ENCODE results near the gene MSRB3.

Gene MSRB3

DNA sequence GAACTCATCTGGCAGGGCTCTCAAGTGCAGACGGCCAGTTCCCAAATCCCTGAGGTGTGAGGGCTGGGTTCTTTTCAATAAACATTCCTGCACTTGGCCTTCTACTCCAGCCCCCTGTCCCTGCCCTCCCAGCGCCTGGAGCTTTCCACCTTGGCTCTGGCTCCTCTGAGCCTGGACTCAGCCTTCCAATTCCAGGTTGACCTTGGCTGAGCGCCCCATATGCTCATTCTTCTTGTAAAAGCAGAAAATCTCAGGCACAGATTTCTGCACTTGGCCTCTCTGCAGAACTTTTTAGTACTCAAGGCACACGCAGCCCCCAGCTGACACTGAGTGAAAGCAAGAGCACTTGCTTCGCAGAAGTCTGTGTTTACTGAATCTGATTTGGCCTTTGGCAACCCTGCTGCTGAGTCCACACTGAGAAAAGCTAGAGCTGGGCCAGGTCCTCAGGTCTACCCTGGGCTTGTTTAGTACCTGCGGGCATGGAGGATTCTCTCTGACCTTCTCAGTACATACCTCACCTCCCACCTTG is 222.7 kb downstream of the MSRB3 start:
- DNase-seq: no peak

DNA sequence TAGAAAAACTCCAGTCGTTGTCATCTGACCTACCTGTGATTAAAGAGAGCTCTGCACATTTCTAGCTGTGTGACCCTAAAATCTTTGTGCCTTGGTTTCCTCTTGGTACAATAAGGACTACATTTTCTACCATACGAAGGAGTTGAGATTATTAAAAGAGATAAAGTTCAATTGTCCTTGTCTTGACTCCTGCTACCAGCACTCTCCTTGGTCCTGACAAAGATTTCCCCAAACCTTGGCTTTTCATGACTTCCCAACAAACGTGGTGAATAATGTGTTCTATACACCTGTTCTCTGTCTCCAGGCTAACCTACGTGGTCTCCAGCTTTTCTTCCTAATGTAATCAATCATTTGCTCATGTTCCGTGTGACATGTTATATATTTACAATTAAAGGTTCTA is 223.5 kb downstream of the MSRB3 start:
- no peak for DNase-seq

DNA sequence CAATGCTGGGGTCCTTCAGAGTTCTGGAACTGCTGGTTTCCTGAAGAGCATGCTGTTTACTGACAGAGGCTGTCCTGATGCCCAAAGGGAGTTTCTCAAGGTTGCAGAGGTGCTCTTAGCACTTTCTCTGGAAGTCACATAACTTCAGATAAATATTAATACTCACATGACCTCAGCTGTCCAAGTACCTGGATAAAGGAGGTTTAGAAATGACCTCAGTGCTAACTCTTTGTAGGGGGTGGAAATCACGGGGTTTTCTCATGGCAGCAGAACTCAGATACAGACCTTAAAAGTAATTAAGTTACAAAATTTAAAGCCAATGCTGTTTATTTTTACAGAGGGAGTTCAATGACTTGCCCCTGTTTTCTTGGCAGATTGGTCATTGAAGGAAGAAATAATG is 225.9 kb downstream of the MSRB3 start:
- DNase-seq: no peak

DNA sequence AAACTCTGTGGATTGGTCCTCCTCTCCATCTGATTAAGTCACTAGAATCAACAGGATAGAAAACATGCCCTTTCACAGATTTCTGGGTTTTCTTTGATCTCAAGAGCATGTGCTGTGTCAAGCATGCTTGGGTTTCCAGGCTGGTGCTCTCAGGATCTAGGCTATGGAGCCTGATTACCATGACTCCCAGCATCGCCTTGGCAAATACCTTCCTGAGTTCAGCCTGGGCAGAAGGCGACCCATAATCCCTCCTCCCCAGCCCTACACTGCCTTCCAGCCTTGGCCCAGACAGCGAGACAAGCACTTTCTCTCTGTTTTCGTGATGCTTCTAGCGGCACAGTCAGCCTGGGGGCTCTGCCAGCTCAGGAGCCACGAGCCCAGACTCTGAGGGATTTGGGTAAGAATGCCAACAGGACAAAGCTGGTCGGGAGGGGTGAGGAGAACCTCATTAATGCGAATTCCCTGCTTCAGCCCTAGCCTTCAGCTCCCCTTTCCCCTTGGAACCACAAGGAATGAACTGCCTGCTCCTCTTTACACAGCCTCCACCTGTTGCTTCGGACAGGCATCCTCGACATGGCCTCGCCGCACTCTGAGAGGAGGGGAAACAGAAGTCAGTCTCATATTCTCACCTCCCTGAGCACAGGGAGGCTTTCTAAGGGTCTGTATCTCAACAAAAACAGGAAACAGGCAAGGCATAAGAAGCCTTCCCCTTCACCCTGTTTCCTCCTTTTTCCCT is 227.1 kb downstream of the MSRB3 start:
- no peak for DNase-seq

DNA sequence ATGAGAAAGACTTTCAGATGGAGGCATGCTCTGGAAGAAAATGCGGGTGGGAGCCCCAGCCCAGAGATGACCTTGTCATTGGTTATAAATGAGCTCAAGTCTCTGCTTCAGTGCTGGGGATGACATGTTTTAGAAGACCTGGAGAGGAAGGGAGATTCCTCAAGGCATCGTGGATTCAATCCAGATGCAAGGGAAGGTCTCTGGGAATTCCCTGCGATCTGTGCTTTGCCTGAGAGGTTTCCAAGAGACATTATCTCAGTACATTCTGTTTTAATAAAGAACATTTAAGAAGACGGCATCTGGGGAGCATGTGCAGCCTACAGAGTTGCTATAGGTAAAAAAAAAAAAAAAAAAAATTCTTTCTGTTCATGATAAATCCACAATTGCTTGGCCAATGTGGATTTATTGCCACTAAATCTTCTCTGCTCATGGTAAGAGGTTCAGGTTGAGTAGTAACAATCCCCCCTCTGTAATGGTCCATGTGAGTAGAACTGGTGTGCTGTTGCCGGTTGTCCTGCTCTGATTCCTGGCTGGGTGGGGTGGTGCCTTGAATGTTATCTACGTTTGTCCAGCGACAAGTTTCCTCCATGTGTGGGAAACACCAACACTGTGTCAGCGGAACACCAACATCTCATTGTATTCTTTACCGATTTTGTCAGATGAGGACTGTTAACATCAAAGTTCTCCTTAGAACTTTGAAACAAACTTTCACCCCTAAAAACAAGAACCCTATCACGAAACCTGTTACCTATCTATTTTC is 230.0 kb downstream of the MSRB3 start:
- no peak for DNase-seq

DNA sequence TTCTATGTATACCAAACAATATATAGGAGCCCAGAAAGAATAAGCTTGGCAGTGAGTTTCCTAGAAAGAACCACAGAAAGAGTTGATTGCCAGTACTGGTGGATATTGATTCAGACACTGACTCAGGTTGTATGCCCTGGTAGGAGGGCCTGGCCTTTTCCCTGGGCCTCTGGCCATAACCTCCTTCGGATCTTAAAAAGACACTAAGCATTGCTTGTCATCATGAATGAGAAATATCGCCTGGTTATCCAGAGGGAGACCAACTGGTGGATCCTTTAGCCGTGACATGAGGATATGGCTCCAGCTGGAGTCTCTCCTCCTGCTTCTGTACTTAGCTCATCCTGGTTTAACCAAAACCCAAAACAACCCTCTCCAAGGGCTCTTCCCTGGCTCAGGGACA is 231.5 kb downstream of the MSRB3 start:
- DNase-seq: no peak

DNA sequence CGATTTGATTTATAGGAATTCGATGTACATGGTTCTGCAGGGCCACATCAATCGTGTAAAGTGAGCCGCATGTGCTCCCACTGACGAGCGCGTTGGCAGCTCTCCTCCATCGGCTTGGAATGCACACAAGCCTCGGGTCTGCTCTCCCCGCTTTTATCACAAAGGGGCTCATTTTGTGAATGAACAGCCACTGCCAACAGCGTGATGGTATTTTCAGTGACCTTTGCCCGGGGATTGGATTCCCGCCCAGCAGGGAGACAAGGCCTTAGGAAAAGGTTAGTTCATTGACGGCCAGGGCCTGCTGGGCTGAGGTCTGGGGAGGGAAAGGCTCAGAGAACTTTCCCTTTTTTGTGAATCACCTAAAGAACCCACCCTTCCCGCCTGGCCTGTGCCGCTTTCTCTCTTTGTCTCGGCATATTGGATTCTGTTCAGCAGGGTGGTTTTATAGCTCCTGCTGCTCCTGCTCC is 232.1 kb downstream of the MSRB3 start:
- no peak for DNase-seq

DNA sequence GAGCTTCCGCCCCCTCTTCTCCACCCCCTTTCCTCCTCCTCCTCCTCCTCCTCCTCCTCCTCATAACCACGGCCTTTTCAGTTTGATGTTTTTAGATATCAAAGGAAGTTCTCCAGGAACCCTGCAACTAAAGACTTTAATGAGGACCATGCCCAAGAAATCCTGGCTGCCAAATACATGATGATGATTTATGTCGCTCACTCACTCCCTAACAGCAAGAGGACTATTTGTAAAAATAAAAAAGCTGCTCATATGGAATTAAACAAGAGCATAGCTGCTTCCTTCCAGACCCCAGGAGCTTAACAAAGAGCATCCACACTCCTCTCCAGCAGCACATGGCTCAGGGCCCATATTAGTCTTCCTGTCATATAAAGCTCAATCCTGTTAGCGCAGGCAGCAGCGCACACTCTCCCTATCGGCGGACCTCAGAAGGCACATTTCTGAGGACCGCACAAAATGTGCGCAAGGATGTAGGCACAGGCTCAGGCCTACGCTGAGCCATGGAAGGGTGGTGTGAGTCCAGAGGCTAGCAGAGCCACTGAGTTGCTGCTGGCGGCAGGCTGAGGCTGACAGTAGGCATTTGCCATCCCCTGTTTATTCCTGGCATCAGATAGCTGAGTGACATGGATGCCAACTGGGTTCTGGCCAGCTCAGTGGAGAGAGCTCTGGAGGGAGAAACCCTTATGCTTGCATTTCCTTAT is 232.8 kb downstream of the MSRB3 start:
- no peak for DNase-seq

DNA sequence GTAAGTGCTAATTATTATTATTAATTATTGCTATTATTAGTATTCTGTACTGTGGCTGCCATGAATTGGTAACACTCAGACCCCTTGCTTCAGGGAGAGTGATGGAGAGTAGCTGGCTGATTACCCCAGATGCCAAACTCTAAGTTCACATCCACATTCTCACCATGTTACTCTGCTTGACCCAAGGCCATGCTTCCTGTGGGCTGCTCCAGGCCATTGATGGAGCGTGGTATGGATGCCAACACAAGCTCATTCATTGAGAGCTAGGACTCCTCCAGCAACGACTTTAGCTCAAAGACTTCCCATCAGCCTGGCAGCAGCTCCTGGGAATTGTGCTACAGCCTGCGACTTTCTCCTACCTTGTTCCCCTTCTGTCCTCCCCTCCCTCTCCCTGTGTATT is 233.4 kb downstream of the MSRB3 start:
- DNase-seq: no peak

Data from activated effector memory CD4-positive, alpha-beta T cell treated with Interleukin-2 at 50 U/mL for 16 hours (primary cell).